WTC11 (cell line): ENCODE measurements around the gene PIK3R6. TPM values are rescaled to one million over a fixed set of nuclear protein-coding genes. Genes with fewer than 3 reads are reported as not detected.

ENCODE experiments used
- ATAC-seq: fragments of 200-7000 bp; cut with Tn5 transposase; 2 replicates; pipeline ENCODE4 v1.10.0; 2021; ENCODE audit warnings: mild to moderate bottlenecking, moderate library complexity
- CTCF ChIA-PET: fragments of 300-600 bp; sonication (Branson Sonifier 250); formaldehyde crosslinking; loops from one replicate; lab custom pipeline; 2021; ENCODE audit warnings: antibody characterized with exemption; lab: Charles Lee
- POLR2A ChIA-PET: fragments of 350-600 bp; sonication (Branson Sonifier 250); formaldehyde crosslinking; loops from one replicate; lab custom pipeline; 2021; ENCODE audit warnings: antibody characterized with exemption; lab: Charles Lee
- DNase-seq: peaks from one replicate; pipeline ENCODE4 v3.0.0; 2021; ENCODE audit warnings: low spot score
- H3K27ac Mint-ChIP-seq: 2 replicates; pipeline ENCODE4 v1.8.0; 2021; ENCODE audit warnings: mixed read lengths
- H3K27me3 Mint-ChIP-seq: 2 replicates; pipeline ENCODE4 v1.8.0; 2021; ENCODE audit warnings: low read depth, mild to moderate bottlenecking, moderate library complexity, mixed read lengths
- H3K36me3 Mint-ChIP-seq: 2 replicates; pipeline ENCODE4 v1.8.0; 2021; ENCODE audit warnings: mixed read lengths
- H3K4me1 Mint-ChIP-seq: 2 replicates; pipeline ENCODE4 v1.8.0; 2022; ENCODE audit warnings: mixed read lengths
- H3K4me3 Mint-ChIP-seq: 2 replicates; pipeline ENCODE4 v1.8.0; 2021; ENCODE audit warnings: mild to moderate bottlenecking, moderate library complexity, mixed read lengths
- H3K9me3 Mint-ChIP-seq: 2 replicates; pipeline ENCODE4 v1.8.0; 2021; ENCODE audit warnings: mixed read lengths
- ARID4B ChIP-seq: sonication (generic); formaldehyde crosslinking; IDR thresholded peaks from 2 replicates; pipeline ENCODE4 v1.8.0; 2023; ENCODE audit warnings: missing genetic modification reagents, mild to moderate bottlenecking, borderline replicate concordance
- ATF3 ChIP-seq: sonication (generic); formaldehyde crosslinking; conservative IDR thresholded peaks from 2 replicates; pipeline ENCODE4 v1.8.1; 2022; ENCODE audit warnings: mild to moderate bottlenecking, missing genetic modification reagents
- CREB1 ChIP-seq: sonication (generic); formaldehyde crosslinking; IDR thresholded peaks from 2 replicates; pipeline ENCODE4 v1.8.0; 2023; ENCODE audit warnings: mild to moderate bottlenecking, missing genetic modification reagents
- CREM ChIP-seq: sonication (generic); formaldehyde crosslinking; IDR thresholded peaks from 2 replicates; pipeline ENCODE4 v1.8.1; 2022; ENCODE audit warnings: mild to moderate bottlenecking, missing genetic modification reagents, moderate library complexity
- ELF4 ChIP-seq: sonication (generic); formaldehyde crosslinking; IDR thresholded peaks from 2 replicates; pipeline ENCODE4 v1.8.1; 2022; ENCODE audit warnings: low read depth, mild to moderate bottlenecking, moderate library complexity, missing genetic modification reagents
- FOXK1 ChIP-seq: sonication (generic); formaldehyde crosslinking; IDR thresholded peaks from 2 replicates; pipeline ENCODE4 v1.8.0; 2022; ENCODE audit warnings: mild to moderate bottlenecking, moderate library complexity, missing genetic modification reagents
- FOXP1 ChIP-seq: sonication (generic); formaldehyde crosslinking; IDR thresholded peaks from 2 replicates; pipeline ENCODE4 v1.8.0; 2022; ENCODE audit warnings: missing genetic modification reagents, mild to moderate bottlenecking, moderate library complexity, borderline replicate concordance
- GRHL2 ChIP-seq: fragments of 250-450 bp; sonication (Bioruptor Pico); IDR thresholded peaks from 2 replicates; pipeline ENCODE4 v1.8.0; 2022; ENCODE audit warnings: mild to moderate bottlenecking, moderate library complexity; ENCODE audit not compliant: insufficient replicate concordance, severe bottlenecking
- MXD4 ChIP-seq: fragments of 250-450 bp; sonication (Bioruptor Pico); IDR thresholded peaks from 2 replicates; pipeline ENCODE4 v1.8.0; 2021; ENCODE audit warnings: mild to moderate bottlenecking, moderate library complexity, borderline replicate concordance
- NFYB ChIP-seq: sonication (generic); formaldehyde crosslinking; conservative IDR thresholded peaks from 2 replicates; pipeline ENCODE4 v1.8.0; 2022; ENCODE audit warnings: low read depth, missing genetic modification reagents
- SMAD3 ChIP-seq: sonication (generic); formaldehyde crosslinking; IDR thresholded peaks from 2 replicates; pipeline ENCODE4 v1.8.0; 2022; ENCODE audit warnings: missing genetic modification reagents, mild to moderate bottlenecking, borderline replicate concordance
- TEAD4 ChIP-seq: sonication (generic); formaldehyde crosslinking; IDR thresholded peaks from 2 replicates; pipeline ENCODE4 v1.8.0; 2022; ENCODE audit warnings: mild to moderate bottlenecking, missing genetic modification reagents
- USF1 ChIP-seq: sonication (generic); formaldehyde crosslinking; IDR thresholded peaks from 2 replicates; pipeline ENCODE4 v1.8.0; 2022; ENCODE audit warnings: mild to moderate bottlenecking, missing genetic modification reagents
- ZBTB43 ChIP-seq: sonication (generic); formaldehyde crosslinking; IDR thresholded peaks from 2 replicates; pipeline ENCODE4 v1.8.1; 2023; ENCODE audit warnings: mild to moderate bottlenecking, missing genetic modification reagents
- ZNF416 ChIP-seq: fragments of 250-450 bp; sonication (Bioruptor Pico); IDR thresholded peaks from 2 replicates; pipeline ENCODE4 v1.9.0; 2021; ENCODE audit warnings: mild to moderate bottlenecking, inconsistent platforms
- ZNF423 ChIP-seq: fragments of 250-450 bp; sonication (Bioruptor Pico); IDR thresholded peaks from 2 replicates; pipeline ENCODE4 v2.1.2; 2022; ENCODE audit warnings: mild to moderate bottlenecking, moderate library complexity
- total RNA-seq: library from RNA; stranded (reverse); gene quantifications from 3 replicates; pipeline ENCODE4 v1.2.3, GENCODE V29; 2021
- TF ChIP-seq, protein P1 (sequence below): sonication (generic); formaldehyde crosslinking; IDR thresholded peaks from 2 replicates; pipeline ENCODE4 v1.8.1; 2023; ENCODE audit warnings: mild to moderate bottlenecking, moderate library complexity, missing genetic modification reagents
- TF ChIP-seq, protein P2 (sequence below): fragments of 200-600 bp; IDR thresholded peaks from 2 replicates; pipeline ENCODE4 v1.8.0; 2022; ENCODE audit warnings: antibody characterized with exemption
- TF ChIP-seq, protein P3 (sequence below): sonication (generic); formaldehyde crosslinking; IDR thresholded peaks from 2 replicates; pipeline ENCODE4 v1.8.0; 2022; ENCODE audit warnings: mild to moderate bottlenecking, missing genetic modification reagents
- TF ChIP-seq, protein P4 (sequence below): fragments of 250-450 bp; sonication (Bioruptor Pico); IDR thresholded peaks from 2 replicates; pipeline ENCODE4 v1.9.0; 2021; ENCODE audit warnings: mild to moderate bottlenecking

Gene PIK3R6
- total RNA-seq, 1 experiment from 2014 or later: 0.15 TPM

- no peak for TF ChIP-seq TEAD4 (CRISPR knock-in tag)
- TF ChIP-seq ZBTB43 (CRISPR knock-in tag): no peak
- TF ChIP-seq NFYB (CRISPR knock-in tag): no peak
- TF ChIP-seq ZNF423 (CRISPR knock-in tag): no peak
- no peak for TF ChIP-seq ELF4 (CRISPR knock-in tag)
- no peak for TF ChIP-seq FOXP1 (CRISPR knock-in tag)
- TF ChIP-seq, protein P1, sequence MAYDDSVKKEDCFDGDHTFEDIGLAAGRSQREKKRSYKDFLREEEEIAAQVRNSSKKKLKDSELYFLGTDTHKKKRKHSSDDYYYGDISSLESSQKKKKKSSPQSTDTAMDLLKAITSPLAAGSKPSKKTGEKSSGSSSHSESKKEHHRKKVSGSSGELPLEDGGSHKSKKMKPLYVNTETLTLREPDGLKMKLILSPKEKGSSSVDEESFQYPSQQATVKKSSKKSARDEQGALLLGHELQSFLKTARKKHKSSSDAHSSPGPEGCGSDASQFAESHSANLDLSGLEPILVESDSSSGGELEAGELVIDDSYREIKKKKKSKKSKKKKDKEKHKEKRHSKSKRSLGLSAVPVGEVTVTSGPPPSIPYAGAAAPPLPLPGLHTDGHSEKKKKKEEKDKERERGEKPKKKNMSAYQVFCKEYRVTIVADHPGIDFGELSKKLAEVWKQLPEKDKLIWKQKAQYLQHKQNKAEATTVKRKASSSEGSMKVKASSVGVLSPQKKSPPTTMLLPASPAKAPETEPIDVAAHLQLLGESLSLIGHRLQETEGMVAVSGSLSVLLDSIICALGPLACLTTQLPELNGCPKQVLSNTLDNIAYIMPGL: no peak
Observed at GRCh38 chr17:8881606-8882005, 14.1 kb upstream of the PIK3R6 start (continued).

DNA sequence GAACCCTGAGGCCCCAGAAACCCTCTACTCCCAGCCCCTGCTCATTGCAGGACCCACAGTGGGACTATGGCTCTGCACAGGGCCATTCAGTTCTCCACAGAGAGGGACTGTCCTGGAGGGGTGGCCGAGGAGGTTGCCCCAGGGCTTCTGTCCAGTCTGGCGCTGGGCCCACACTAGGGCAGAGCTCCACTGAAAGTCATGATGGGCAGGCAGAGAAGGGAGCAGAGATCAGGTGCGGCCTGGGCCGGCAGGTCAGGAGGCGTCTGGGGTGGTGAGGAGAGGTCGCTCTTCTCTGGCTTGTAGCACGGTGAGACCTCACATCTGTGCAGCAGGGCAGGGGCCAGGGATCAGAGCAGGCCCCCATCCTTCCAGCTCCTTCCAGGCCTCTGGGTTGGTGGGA, 13.0 kb upstream of the PIK3R6 start:
- TF ChIP-seq GRHL2 (CRISPR knock-in tag): no peak
- TF ChIP-seq CREB1 (CRISPR knock-in tag): no peak
- no peak for TF ChIP-seq USF1 (CRISPR knock-in tag)
- H3K36me3 Mint-ChIP-seq: no peaks in the 10 kb centered on the region
- no peaks in the 10 kb centered on the region for H3K9me3 Mint-ChIP-seq
- no peak overlapping the region for H3K4me3 Mint-ChIP-seq
- H3K27me3 Mint-ChIP-seq: no peaks in the 10 kb centered on the region; the same call in 1 of the 2 replicates
- DNase-seq (no peak), ATAC-seq (no peak)
- ChIA-PET CTCF (interaction anchor here (1.0 kb wide), 1 partner anchor 8 kb away, joined by 3 read pairs; no protein-coding TSS in a partner anchor), POLR2A (no interaction called here)
- no peak overlapping the region; the same call in 1 of the 2 replicates for H3K27ac Mint-ChIP-seq
- H3K4me1 Mint-ChIP-seq: peaks cover 3% of the 10 kb centered on the region

DNA sequence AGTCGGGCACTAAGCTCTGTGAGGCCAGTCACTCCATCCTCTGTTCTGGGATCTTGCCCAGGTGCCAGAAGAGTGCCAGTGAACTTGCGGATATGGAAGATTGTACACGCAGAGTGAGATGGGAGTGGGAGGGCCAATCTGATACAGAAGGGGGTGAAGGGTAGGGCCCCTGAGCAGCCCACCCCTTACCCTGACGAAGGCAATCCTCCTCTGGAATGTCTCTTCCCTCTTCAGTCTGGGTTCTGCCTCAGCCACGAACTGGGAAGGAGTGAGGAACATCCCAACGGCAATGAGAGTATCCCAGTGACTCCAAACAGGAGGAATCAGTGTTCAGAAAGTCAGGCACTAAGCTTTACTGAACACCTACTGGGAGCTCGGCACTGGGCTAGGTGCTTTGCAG, 11.9 kb upstream of the PIK3R6 start:
- H3K27me3 Mint-ChIP-seq: no peaks in the 10 kb centered on the region
- H3K9me3 Mint-ChIP-seq: no peaks in the 10 kb centered on the region
- POLR2A ChIA-PET: no interaction called here
- CTCF ChIA-PET: interaction anchor here (1.0 to 2.4 kb wide), 3 partner anchors 9 to 47 kb away, joined by 3 to 11 read pairs (median 10); no protein-coding TSS in a partner anchor
- DNase-seq: no peak
- peaks cover 14% of the 10 kb centered on the region for H3K4me1 Mint-ChIP-seq
- ATAC-seq: no peak
- no peaks in the 10 kb centered on the region for H3K36me3 Mint-ChIP-seq
- no peak overlapping the region for H3K4me3 Mint-ChIP-seq
- no peak overlapping the region for H3K27ac Mint-ChIP-seq
- TF ChIP-seq ATF3 (CRISPR knock-in tag) (no peak), FOXK1 (CRISPR knock-in tag) (no peak), ARID4B (CRISPR knock-in tag) (no peak), ZNF416 (no peak), MXD4 (CRISPR knock-in tag) (no peak), CREM (CRISPR knock-in tag) (no peak), SMAD3 (no peak)
- TF ChIP-seq, protein P2, sequence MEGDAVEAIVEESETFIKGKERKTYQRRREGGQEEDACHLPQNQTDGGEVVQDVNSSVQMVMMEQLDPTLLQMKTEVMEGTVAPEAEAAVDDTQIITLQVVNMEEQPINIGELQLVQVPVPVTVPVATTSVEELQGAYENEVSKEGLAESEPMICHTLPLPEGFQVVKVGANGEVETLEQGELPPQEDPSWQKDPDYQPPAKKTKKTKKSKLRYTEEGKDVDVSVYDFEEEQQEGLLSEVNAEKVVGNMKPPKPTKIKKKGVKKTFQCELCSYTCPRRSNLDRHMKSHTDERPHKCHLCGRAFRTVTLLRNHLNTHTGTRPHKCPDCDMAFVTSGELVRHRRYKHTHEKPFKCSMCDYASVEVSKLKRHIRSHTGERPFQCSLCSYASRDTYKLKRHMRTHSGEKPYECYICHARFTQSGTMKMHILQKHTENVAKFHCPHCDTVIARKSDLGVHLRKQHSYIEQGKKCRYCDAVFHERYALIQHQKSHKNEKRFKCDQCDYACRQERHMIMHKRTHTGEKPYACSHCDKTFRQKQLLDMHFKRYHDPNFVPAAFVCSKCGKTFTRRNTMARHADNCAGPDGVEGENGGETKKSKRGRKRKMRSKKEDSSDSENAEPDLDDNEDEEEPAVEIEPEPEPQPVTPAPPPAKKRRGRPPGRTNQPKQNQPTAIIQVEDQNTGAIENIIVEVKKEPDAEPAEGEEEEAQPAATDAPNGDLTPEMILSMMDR: no peak
- TF ChIP-seq, protein P3, sequence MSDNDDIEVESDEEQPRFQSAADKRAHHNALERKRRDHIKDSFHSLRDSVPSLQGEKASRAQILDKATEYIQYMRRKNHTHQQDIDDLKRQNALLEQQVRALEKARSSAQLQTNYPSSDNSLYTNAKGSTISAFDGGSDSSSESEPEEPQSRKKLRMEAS (CRISPR knock-in tag): no peak
- TF ChIP-seq, protein P4, sequence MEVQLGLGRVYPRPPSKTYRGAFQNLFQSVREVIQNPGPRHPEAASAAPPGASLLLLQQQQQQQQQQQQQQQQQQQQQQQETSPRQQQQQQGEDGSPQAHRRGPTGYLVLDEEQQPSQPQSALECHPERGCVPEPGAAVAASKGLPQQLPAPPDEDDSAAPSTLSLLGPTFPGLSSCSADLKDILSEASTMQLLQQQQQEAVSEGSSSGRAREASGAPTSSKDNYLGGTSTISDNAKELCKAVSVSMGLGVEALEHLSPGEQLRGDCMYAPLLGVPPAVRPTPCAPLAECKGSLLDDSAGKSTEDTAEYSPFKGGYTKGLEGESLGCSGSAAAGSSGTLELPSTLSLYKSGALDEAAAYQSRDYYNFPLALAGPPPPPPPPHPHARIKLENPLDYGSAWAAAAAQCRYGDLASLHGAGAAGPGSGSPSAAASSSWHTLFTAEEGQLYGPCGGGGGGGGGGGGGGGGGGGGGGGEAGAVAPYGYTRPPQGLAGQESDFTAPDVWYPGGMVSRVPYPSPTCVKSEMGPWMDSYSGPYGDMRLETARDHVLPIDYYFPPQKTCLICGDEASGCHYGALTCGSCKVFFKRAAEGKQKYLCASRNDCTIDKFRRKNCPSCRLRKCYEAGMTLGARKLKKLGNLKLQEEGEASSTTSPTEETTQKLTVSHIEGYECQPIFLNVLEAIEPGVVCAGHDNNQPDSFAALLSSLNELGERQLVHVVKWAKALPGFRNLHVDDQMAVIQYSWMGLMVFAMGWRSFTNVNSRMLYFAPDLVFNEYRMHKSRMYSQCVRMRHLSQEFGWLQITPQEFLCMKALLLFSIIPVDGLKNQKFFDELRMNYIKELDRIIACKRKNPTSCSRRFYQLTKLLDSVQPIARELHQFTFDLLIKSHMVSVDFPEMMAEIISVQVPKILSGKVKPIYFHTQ: no peak
